GM19455 (cell line): ENCODE measurements around the gene PRKG1.
A peak's percentile ranks its signal among the peaks of the same experiment; 100 is the strongest.

Source experiments
- ATAC-seq: cut with Tn5 transposase; IDR thresholded peaks from one replicate; pipeline ENCODE4 v1.9.1; 2021; ENCODE audit not compliant: unreplicated experiment

Gene PRKG1

DNA sequence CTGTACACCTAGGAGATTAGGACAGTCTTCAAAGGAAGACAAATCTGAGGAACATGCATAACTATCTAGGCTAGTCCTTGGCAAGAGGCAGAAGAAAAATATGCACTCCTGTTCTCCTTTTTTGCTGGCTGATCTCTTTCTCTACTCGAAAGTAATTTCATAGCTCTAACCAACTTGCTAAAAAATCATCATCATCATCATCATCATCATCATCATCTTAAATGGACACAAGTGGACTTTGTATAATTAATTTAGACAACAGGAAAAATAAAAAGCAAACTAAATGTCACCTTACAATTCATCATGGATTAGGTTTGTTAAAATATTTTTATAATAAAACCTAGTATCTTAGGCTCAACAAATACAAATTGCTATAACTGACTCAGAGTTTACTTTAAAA lies 1192.6 kb downstream of the PRKG1 start:
- ATAC-seq: no peak

DNA sequence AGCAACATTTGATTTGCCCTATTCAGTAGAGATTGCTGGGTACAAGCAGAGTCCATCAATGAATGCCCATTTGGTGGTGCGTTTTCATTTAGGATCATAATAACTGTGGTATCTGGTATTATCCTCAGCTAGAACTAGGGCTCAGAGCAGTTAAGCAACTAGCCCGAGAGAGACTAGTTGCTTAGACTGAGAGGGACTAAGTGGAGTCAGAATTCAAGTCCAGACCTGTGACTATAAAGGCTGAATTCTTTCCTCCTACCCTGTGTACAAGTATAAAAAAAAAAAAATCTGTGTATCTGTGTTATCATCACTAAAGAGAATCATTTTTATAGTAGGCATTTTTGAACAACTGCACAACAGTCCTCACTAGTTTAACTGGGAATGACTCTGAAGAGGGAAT lies 1194.5 kb downstream of the PRKG1 start:
- ATAC-seq: no peak

DNA sequence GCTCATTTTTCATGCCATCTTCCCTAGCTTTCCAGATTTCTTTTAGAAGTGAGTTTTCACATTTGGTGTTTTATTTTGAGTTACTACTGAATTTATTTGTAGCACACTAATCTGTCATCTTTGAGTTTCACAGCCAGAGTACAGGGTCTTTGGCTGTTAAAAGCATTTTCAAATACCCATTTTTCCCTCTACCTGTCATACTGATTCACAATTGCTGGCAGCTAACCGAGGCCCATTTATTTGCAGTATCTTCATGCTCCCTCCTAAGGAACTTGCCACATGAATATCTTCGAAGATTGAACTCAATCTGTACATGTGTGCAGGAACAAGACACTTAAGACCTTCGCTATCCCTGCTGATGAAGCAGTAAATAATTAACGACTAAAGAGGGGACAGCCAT lies 1194.9 kb downstream of the PRKG1 start:
- no peak for ATAC-seq

DNA sequence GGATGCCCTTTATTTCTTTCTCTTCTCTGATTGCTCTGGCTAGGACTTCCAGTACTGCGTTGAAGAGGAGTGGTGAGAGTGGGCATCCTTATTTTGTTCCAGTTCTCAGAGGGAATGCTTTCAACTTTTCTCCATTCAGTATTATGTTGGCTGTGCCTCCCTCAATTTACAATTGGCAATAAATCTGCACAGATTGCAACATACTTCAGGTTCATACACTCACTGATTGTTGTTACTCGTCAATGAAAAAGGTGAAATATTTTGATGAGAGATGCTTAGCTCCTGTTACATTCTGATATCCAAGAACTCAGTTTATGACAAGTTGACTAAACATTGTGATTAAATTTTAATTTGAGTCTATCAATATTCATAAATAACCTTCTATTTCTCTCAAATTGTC lies 1201.9 kb downstream of the PRKG1 start:
- ATAC-seq: no peak

DNA sequence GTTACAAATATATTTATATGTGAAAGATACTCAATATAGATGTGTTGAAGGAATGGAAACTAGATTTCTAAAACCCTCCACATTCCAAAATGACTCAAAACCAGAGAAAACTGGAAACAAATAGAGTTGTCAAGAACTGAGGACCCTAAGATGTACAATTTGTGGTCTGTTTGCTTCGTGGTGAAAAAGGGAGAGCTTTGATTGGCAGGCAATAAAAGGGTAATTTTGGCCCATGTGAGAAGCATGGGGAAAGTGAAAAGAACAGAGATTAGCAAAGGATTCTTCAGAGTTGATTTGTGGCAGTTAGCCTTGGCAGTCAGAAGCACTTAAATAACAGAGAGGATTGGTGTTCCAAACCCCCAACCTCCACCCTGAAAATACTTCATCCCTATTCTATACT lies 1202.7 kb downstream of the PRKG1 start:
- ATAC-seq: no peak

DNA sequence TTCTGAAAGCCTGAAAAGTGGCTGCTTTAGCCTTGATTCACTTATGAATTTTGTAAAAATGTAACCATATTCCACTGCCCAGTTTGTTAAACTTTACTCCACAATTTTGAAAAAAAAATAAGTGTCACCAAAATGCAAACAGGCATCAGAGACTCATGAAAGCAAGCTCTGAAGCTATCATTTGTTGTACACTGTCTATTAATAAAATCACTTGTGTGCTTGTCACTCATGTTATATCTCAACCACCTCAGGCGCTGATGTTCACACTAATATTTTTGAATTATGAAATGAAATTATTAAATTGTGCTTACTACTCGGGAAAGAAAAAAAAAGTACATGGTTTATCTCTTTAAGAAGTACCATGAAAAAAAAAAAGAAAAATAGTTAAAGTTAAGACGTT lies 1205.3 kb downstream of the PRKG1 start:
- ATAC-seq: no peak

DNA sequence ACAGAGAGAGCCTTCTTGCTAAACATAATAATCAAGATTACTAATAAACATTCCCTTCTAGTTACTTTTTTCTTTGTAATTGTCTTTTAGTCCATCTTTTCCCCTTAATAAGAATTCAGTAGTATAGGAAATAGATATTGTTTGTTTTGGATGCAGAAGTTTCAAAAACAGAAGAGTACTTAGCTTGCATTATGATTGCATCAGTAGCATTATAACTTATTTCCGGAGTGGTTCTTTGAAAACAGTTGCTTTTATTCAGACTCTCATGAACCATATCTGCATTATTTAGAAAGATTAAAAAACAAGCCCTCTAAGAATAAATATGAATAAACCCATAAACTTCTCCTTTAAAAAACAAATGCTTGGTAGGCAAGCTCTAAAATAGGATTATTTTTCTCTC lies 1205.8 kb downstream of the PRKG1 start:
- no peak for ATAC-seq

DNA sequence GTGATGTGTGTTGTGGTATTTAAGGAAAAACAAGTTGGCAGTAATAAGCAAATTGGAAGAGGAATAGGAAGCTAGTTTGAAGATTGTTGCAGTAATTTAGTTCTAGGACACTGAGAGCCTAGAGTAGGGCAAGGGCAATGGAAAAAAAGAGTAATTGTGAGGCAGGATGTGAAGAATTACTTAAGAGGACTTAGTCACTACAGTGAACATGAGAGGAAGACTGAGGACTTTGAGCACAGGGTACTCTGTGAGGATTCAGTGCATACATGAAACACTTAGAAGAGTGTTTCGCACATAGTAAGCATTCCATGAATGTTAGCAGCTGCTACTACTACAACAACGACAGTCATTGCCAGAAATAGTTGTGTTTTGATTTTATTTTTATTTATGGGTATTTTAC lies 1208.9 kb downstream of the PRKG1 start:
- no peak for ATAC-seq

DNA sequence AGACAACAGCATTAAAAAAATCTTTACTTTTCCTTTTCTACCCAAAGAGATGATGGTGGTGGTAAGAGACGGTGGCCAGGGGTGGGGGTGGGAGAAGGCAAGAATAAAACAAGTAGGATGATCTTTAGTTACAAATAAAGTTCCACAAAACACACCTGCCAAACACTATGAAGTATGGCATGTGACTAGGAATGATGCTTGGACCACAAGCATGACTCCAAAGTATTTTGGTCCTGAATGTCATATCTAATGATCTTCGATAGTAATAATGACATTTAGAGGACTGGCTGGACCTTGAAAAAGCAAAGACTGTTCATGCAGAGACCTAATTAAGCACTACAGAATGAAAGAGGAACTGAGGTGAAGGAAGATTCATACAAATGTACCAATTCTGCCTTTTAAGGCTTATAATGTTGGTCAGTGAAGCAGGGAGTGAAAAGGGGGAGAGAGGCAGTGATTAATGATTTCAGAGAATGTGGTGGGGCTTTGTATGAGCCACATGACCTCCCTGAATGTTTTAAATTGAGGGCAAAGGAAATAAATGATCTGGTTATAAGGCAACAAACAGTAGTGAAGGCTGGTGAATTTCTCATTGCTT lies 1210.2 kb downstream of the PRKG1 start:
- no peak for ATAC-seq

DNA sequence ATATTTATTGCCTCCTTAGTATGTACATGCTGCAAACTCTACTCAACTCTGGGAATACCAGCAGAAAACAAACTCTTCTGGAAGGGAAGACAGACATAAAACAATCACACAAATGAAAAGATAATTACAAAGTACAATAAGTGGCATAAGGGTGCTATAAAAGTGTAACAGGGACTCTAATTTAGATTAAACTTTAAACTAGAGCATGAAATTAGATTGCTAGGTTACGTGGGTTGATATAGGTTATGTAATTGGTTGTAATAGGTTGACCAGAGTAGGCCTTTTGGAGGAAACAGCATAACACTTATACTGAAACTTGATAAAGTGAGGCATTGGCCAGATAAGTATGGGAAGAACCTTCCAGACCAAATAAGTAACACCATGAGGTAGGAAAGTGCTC lies 1213.6 kb downstream of the PRKG1 start:
- ATAC-seq: no peak

DNA sequence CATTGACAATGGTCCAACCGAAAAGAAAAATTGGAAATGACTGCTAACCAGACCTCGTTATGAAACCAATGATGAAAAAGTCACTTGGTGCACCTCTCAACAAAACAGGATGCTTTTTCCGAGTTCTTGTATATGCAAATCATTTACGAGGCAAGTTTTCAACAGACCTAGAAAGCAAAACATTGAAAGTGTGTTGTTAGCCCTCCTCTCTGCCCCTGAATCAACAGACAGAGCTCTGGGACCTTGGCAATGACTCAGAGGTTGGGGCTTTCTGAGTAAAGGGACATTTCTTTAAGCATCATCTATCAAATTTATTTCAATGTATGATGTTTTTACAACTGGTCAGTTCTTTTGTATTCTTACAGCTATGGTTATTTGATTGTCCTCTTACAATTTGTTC lies 1223.5 kb downstream of the PRKG1 start:
- ATAC-seq: no peak

DNA sequence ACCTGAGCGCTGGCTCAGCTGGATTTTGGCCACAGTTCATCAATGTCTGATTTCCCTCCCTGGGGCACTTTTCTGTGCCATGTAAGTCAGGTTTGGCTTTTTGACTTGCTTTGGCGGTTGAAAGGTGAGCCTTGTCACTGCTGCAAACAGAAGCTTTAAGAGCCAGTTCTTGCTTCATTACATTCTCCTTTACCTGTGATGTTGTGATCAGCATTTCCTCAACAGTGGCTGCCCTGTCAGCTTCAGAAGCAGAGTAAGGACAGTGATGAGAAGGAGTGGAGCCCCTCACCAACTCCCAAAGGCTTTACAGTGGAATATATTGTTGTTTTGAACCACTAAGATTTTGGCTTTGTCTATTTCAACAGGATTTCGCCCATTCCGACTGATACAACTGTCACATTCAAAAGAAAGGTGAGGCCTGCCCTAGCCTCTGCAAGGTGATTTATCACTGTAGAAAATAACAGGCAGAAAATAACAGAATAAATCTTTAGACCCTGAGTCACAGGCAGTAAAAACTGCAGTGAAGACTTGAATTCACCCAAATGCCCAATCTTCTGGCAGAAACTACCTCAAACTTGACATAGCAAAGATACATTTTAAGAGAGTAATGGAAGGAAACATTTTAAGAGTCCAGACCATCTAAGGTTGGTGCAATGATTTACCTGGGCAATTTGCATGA lies 1226.5 kb downstream of the PRKG1 start:
- no peak for ATAC-seq

DNA sequence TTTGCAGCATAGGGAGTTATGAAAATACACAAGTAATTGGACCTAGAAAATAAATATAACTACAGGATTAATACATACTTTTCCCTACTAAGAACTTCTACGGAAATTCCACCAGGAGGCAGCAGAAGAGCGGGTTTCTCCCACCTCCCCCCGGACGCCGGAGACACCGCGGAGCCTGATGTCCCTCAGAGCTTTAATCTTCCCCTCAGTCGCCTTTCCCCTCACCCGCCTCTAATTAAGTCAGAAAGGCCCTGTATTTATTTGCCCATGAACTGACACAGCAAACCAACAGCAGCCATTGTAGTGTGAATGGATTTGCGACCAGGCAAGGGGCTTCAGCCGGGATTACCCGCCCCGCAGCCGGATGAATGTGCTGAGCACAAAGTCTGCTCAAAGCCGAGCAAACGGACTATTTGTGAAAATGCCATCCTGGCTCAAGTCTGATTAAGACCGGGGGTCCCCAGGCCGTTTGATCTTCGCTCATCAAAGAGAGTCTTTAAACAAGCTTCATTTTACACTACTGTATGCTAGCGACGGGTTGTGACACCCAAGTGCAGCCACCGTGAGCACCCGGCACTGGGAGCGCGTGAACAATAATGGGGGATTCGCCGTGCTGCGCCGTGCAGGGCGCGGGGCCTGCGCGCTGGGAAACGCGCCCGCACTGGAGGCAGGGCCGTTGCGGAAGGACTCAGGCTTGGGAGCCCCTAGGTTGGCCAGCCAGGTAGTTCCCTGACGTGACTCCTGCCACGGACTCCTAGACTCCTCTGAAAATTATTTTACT lies 1234.2 kb downstream of the PRKG1 start:
- ATAC-seq: peak; percentile 74

DNA sequence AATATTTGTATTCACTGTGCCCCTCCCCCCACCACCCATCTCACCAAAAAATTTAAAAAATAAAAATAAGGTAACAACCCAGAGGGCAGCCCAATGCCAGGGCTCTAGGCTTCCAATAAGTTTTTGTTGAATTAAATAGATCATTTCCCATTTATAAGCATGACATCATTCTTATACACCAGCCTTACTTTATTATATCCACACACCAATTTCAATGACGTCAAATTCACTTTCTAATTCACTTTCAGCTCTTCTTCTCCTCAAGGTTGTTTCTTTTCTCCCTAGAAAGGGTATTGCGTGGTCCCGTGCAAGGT lies 1238.6 kb downstream of the PRKG1 start:
- ATAC-seq: no peak

DNA sequence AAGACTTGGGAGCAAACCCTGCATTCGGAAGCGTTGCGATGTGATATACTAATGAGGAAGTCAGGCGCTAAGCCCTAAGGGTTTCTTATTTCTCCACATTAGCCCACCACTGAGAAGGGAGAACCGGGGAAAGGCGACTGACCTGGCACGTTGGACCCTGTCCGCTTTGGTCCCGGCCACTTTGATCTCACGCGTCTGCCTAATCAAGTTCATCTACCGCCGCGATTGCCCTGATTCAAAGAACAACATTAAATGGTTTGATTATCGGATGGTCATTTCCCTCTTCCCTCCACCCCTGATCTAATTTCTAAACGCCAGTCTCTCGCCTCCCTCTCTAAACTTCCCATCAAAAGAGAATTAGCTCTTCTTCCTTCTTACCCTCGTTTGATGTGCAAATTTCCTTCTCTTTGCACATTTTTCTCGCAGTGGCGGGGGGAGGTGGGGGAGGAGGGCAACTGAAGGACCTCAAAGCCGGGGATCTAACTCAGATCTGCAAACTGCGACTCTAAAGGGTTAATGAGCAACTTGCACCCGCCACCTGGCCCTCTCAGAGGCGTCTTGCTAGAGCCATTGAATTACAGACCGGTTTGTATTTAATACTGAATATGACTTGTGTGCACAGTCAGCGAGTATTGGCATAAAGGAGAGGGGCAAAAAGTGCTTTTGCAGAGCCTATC lies 1239.1 kb downstream of the PRKG1 start:
- ATAC-seq: no peak

DNA sequence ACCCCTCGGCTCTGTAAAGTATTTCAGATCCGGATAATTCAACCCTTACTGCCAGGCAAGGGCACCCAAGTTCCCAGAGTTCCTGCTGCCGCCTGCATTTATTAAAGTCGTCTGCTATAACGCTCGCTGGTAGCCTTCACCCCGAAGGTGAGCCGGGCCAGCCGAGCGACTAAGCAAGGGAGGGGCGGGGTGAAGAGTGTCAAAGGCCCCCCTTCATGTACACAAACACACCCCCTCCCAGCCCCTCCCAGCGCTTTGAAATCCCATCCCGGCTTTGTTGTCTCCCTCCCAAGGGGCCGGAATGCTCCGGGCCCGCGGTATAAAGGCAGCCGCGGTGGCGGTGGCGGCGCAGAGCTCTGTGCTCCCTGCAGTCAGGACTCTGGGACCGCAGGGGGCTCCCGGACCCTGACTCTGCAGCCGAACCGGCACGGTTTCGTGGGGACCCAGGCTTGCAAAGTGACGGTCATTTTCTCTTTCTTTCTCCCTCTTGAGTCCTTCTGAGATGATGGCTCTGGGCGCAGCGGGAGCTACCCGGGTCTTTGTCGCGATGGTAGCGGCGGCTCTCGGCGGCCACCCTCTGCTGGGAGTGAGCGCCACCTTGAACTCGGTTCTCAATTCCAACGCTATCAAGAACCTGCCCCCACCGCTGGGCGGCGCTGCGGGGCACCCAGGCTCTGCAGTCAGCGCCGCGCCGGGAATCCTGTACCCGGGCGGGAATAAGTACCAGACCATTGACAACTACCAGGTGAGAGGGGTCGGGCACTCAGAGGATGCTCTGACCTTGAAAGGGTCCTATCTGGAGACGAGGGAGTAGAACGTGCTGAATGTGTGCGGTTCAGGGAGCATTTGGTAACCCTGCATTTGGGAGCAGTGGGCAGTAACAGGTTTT lies 1239.9 kb downstream of the PRKG1 start, which contains the start of gene DKK1:
Gene DKK1 (plus strand): TSS at position 349 of the 889 bp plus-strand sequence. CDS start 154 bp downstream, at position 503.
- no peak for ATAC-seq

DNA sequence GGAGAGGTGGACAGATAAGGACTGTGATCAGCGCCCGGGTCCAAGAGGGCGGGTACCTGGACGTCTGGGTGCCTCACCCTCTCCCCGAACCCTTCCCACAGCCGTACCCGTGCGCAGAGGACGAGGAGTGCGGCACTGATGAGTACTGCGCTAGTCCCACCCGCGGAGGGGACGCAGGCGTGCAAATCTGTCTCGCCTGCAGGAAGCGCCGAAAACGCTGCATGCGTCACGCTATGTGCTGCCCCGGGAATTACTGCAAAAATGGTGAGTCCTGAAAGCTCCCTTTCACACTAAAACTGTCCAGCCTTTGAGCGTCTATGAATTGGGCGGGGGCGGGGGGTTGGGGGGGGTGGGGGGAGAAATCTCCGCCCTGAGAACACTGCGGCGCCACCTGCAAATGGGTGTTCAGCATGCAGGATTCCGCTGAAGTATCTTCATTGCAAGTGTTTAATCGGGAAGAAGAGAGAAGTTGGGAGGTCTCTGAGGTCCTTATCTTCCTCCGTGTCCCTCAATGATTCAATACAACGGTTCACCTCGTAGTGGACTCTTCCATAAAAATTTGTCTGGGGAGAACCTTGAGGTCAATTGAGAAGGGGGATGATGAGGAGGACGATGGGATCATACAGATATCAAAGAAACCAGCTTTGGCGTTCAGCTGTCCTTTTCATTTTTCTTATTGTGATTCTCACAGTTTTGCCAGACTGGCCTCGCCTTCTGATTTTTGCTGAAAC lies 1240.7 kb downstream of the PRKG1 start:
- ATAC-seq: no peak

DNA sequence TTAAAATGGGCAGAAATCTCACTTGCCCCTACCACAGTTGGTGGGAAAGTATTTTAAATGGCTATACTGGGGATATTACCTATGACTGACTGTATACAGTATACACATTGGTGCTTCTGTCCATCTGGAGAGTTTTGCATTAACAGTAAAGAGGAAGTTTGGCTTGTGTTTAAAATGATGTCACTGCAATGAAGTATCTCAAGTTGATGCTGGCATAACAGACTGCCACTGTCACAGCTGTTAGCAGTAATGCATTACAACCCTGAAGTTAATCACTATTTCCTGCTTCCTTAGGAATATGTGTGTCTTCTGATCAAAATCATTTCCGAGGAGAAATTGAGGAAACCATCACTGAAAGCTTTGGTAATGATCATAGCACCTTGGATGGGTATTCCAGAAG lies 1241.7 kb downstream of the PRKG1 start:
- no peak for ATAC-seq

DNA sequence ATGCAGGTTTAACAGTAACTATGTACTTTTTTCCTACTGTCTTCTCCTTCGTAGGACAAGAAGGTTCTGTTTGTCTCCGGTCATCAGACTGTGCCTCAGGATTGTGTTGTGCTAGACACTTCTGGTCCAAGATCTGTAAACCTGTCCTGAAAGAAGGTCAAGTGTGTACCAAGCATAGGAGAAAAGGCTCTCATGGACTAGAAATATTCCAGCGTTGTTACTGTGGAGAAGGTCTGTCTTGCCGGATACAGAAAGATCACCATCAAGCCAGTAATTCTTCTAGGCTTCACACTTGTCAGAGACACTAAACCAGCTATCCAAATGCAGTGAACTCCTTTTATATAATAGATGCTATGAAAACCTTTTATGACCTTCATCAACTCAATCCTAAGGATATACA lies 1242.2 kb downstream of the PRKG1 start:
- ATAC-seq: no peak

DNA sequence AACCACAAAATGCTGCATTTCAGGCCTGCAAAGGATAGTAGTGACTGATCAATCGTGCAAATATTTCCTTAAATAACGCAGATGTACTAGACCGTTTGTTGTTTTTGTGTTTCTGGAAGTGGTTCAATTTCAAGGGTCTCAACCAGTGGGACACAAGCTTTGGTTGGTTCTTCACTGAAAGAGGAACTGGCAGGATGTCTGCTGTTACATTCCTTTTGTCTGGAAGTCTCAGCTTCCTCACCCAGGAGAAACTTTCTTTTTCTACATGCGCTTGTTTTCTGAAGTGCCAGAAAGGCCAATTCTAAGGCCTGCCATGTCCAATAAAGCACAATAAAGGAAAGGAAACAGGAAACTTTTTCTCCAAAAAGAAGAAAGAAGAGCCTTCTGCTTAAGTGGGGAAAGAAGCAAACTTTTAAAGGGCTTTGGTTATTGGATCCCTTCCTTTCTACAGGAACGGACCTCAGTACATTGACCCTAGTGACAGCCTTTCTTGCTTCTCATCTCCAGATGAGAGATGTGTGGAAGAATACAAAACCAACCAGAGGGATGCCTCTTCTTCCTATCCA lies 1243.9 kb downstream of the PRKG1 start:
- no peak for ATAC-seq
